Kidney (tissue), 14 donors: Measurements from ENCODE around the gene ABHD16A. TPM values are rescaled to one million over a fixed set of nuclear protein-coding genes. Genes with fewer than 3 reads are reported as not detected.

Experiments used
- DNase-seq, 5 donors: peaks; one replicate each; pipeline ENCODE4 v3.0.0-alpha.2; 2013 to 2020
- FAIRE-seq: peaks from 2 replicates; lab custom pipeline; 2012; peaks lifted over from hg19 to GRCh38; lab: Jason Lieb, UNC
- H3K27ac ChIP-seq, 2 donors: one replicate each; pipeline ENCODE4 v1.7.0; 2013; ENCODE audit warnings: low read depth in 2 of 2, low read length in 2 of 2, inconsistent platforms in 1 of 2
- H3K27me3 ChIP-seq: one replicate; pipeline ENCODE4 v1.7.1; 2013; ENCODE audit warnings: low read length, inconsistent platforms; ENCODE audit not compliant: control insufficient read depth, insufficient read depth
- H3K36me3 ChIP-seq, 3 donors: one replicate each; pipeline versions ENCODE4 v1.7.0 to v1.7.1; 2013; ENCODE audit warnings: low read length in 3 of 3, control low read depth in 1 of 3, inconsistent platforms in 1 of 3; ENCODE audit not compliant: insufficient read depth in 3 of 3, control insufficient read depth in 2 of 3
- H3K4me1 ChIP-seq, 3 donors: one replicate each; pipeline versions ENCODE4 v1.7.0 to v1.7.1; 2013; ENCODE audit warnings: low read length in 3 of 3, inconsistent platforms in 1 of 3, low read depth in 1 of 3; ENCODE audit not compliant: control insufficient read depth in 2 of 3, insufficient read depth in 2 of 3
- H3K4me3 ChIP-seq, 3 donors: one replicate each; pipeline versions ENCODE4 v1.7.0 to v1.8.1; 2013; ENCODE audit warnings: low read length in 3 of 3, control low read depth in 1 of 3, inconsistent platforms in 1 of 3
- H3K9ac ChIP-seq, 3 donors: one replicate each; pipeline versions ENCODE4 v1.7.0 to v1.7.1; 2013; ENCODE audit warnings: low read length in 3 of 3, control low read depth in 1 of 3, inconsistent platforms in 1 of 3
- H3K9me3 ChIP-seq, 3 donors: one replicate each; pipeline versions ENCODE4 v1.7.0 to v1.7.1; 2013; ENCODE audit warnings: low read length in 3 of 3, control low read depth in 1 of 3, inconsistent platforms in 1 of 3; ENCODE audit not compliant: control insufficient read depth in 2 of 3, insufficient read depth in 1 of 3
- CTCF ChIP-seq: IDR thresholded peaks from 3 replicates; pipeline ENCODE4 v1.5.1; 2012; ENCODE audit warnings: mild to moderate bottlenecking, moderate library complexity, borderline replicate concordance; ENCODE audit not compliant: insufficient read depth; ENCODE audit errors: extremely low read depth
- intact Hi-C: fragments of 100-400 bp; cut with DNase I; formaldehyde crosslinking; loops from one replicate; pipeline ENCODE4 v1.11.1; 2022
- polyA plus RNA-seq: library from polyadenylated mRNA; stranded (reverse); fragments of 350-450 nt; fragmentation: Illumina TruSeq; extraction: RNeasy Lipid Tissue Mini Kit (QIAGEN cat#74804); gene quantifications from one replicate; pipeline ENCODE4 v1.2.3, GENCODE V29; 2014; ENCODE audit warnings: low read depth, low replicate concordance; ENCODE audit not compliant: insufficient read depth
- total RNA-seq: library from RNA; stranded (reverse); fragmentation: NEBNext Ultra II Directional; extraction: Animal tissue kit (Norgen Biotek cat#: 25700); gene quantifications from one replicate; pipeline ENCODE4 v1.2.1, GENCODE V29; 2021
- donor health status: control.
- donor health status: control.
- donor health status: control.
- donor health status: control.
- donor health status: control.
- donor health status: DM: yes; HTN: yes; CAD: no.
- donor health status: Normal renal cell carcinoma (clear cell type).

The ABHD16A gene
- total and polyA plus RNA-seq, 2 donors from 2014 or later: 48.7 to 50.2 TPM

- H3K4me1 ChIP-seq: no peaks in the 10 kb centered on the region
- no peaks in the 10 kb centered on the region for H3K9me3 ChIP-seq
- H3K9ac ChIP-seq: no peak overlapping the region
- TF ChIP-seq CTCF: no peak
- no peak for FAIRE-seq
- no peaks in the 10 kb centered on the region for H3K27me3 ChIP-seq
- H3K27ac ChIP-seq: no peak overlapping the region
- DNase-seq: peak in 1 of 5 donors; percentile 17
- no peak overlapping the region for H3K4me3 ChIP-seq
- intact Hi-C loops: no loop called here
- peaks cover 4 to 46% (median 40%) of the 10 kb centered on the region in 3 donors for H3K36me3 ChIP-seq
Measured at GRCh38 chr6:31689249-31690110, 13.6 kb downstream of the ABHD16A start.

GRCh38 chr6:31687860-31688693 is 15.0 kb downstream of the ABHD16A start:
- Histone ChIP-seq H3K4me3 (no peak overlapping the region), H3K4me1 (peaks cover 0 to 2% (median 0%) of the 10 kb centered on the region in 3 donors), H3K27ac (no peak overlapping the region), H3K27me3 (no peaks in the 10 kb centered on the region), H3K9me3 (no peaks in the 10 kb centered on the region), H3K9ac (no peak overlapping the region), H3K36me3 (peaks cover 2 to 46% (median 40%) of the 10 kb centered on the region in 3 donors)
- DNase-seq (no peak), FAIRE-seq (no peak)
- TF ChIP-seq CTCF: no peak
- intact Hi-C loops: no loop called here

- Histone ChIP-seq H3K27me3 (no peaks in the 10 kb centered on the region), H3K27ac (no peak overlapping the region), H3K9me3 (no peaks in the 10 kb centered on the region), H3K9ac (no peak overlapping the region), H3K36me3 (peaks cover 0 to 46% (median 39%) of the 10 kb centered on the region in 3 donors), H3K4me1 (peaks cover 0 to 2% (median 0%) of the 10 kb centered on the region in 3 donors), H3K4me3 (no peak overlapping the region)
- intact Hi-C loops: no loop called here
- TF ChIP-seq CTCF: no peak
- FAIRE-seq (no peak), DNase-seq (no peak)
Measured at GRCh38 chr6:31687321-31687720, 15.8 kb downstream of the ABHD16A start.
